ENCODE results near the gene CHST3.
"Not testable (repeated sequence)": the region's sequence is repeated elsewhere in the genome, so short reads cannot be mapped to it uniquely, and the experiment has no call there.

DNA sequence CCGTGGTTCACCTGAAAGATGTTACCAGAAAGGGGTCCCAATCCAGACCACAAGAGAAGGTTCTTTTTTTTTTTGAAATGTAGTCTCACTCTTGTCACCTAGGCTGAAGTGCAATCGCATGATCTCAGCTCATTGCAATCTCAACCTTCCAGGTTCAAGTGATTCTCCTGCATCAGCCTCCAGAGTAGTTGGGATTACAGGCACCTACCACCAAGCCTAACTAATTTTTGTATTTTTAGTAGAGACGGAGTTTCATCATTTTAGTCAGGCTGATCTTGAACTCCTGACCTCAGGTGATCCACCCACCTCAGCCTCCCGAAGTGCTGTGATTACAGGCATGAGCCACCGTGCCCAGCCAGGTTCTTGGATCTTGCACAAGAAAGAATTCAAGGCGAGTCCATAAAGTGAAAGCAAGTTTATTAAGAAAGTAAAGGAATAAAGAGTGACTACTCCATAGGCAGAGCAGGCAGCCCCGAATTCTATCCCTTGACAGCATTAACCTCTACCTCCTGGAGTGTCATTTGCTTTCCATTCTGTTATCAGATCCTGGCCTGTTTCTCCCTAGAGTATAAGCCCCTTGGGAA, 44.1 kb upstream of the CHST3 start:
- TF ChIP-seq, protein P1, sequence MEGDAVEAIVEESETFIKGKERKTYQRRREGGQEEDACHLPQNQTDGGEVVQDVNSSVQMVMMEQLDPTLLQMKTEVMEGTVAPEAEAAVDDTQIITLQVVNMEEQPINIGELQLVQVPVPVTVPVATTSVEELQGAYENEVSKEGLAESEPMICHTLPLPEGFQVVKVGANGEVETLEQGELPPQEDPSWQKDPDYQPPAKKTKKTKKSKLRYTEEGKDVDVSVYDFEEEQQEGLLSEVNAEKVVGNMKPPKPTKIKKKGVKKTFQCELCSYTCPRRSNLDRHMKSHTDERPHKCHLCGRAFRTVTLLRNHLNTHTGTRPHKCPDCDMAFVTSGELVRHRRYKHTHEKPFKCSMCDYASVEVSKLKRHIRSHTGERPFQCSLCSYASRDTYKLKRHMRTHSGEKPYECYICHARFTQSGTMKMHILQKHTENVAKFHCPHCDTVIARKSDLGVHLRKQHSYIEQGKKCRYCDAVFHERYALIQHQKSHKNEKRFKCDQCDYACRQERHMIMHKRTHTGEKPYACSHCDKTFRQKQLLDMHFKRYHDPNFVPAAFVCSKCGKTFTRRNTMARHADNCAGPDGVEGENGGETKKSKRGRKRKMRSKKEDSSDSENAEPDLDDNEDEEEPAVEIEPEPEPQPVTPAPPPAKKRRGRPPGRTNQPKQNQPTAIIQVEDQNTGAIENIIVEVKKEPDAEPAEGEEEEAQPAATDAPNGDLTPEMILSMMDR (IDR thresholded peaks at IDR 0.05) = not testable (repeated sequence)
- not testable (repeated sequence) for TF ChIP-seq SIN3A (IDR thresholded peaks at IDR 0.05; ENCODE audit: borderline replicate concordance, insufficient read depth, low read depth, low read length); POLR2AphosphoS5 (IDR thresholded peaks at IDR 0.05; ENCODE audit: low read depth, low read length); TCF7L2 (IDR thresholded peaks at IDR 0.05; ENCODE audit: low read depth, low read length)

Measured in Panc1 (cell line).